NCI-H2227 (cell line): Measurements from ENCODE around the gene ACP5.
"Not testable (repeated sequence)": the region's sequence is repeated elsewhere in the genome, so short reads cannot be mapped to it uniquely, and the experiment has no call there.

ENCODE experiments used
- DNase-seq: peaks from one replicate; lab custom pipeline; 2025; ENCODE audit not compliant: unreplicated experiment; lab: John Stamatoyannopoulos, UW

Gene ACP5

DNA sequence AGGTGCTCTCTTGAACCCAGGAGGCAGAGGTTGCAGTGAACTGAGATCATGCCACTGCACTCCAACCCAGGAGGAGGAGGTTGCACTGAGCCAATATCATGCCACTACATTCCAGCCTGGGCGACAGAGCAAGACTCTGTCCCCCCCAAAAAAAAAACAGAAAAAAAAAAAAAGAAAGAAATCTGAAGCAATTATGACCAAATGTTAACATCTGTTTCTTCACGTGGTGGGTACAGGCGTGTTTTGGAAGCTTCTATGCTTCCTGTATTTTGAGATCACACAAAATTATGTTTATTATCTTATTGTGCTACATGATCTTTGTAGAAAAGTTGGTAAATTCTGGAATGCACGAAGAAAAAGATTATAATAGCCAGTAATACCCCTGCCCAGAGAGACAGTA lies 2.7 kb upstream of the ACP5 start:
- DNase-seq, result no peak

DNA sequence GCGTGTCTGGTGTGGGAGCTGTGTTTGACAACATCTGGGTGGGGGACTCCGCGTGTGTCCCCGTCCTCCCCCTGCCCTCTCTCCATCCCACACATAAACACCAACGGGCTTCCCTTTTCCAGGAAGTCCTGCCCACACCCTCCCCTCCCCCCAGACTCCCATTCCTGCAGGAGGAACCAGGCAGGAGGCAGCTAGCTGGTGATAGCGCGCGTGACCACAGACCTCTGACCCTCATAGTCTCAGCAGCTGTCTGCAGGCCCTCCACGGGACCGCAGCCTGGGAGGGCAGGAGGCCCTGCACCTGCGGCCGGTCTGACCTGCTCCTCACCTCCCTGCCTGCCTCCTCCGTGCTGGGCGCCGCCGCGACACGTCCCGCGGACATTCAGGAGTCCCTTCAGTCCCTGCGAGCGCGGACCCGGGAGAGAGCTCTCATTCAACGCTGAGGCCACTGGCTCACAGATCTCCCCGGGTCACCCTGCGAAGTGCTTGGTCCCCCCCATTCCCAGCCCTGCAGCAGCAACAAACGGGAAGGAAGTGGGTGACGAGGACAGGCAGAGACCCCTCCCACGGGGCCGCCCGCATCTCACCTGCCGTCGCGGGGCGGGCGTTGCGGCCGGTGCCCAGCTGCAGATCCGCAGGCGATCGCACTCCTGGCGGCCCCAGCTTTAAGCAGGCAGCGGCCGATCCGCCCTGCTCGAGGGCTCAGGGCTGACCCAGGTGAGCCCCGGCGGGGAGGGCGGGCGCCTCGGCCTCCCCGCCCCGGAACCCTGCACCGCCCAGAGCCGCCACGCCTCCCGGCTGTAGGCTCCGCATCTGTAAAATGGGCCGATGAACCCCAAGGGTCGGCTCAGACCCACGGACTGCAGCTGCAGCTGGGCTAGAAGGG lies 1.1 kb upstream of the ACP5 start:
- peak; percentile 5 for DNase-seq

DNA sequence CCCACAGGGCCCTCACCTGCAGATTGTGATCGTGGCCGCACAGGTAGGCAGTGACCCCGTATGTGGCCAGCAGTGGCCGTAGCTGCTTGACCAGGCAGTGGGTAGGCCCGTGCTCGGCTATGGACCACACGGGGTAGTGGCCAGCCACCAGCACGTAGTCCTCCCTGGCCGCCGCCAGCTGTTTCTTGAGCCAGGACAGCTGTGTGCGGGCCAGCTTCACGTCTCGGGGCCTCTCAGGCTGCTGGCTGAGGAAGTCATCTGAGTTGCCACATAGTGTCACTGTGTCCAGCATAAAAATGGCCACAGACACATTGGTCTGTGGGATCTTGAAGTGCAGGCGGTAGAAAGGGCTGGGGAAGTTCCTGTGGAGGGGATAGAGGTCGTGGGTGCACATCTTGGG lies 1.2 kb downstream of the ACP5 start:
- DNase-seq, result no peak

DNA sequence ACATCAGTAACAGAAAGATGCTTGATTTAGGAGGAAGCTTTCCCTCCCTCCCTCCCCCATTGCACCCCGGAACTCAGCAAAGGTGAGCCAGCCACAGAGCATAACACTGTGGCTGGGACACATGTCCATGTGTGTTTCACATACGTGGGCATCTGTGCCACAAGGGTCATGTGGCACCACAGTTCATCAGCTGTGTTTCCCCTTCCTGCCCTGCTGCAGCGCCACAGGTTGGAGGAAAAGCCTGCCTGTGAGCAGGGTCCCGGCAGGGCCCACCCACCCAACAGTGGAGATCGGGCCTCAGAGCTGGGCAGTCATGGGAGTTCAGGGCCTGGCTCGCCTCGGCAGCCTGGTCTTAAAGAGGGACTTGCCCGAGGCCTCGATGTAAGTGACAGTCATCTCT lies 2.8 kb downstream of the ACP5 start:
- no peak for DNase-seq

DNA sequence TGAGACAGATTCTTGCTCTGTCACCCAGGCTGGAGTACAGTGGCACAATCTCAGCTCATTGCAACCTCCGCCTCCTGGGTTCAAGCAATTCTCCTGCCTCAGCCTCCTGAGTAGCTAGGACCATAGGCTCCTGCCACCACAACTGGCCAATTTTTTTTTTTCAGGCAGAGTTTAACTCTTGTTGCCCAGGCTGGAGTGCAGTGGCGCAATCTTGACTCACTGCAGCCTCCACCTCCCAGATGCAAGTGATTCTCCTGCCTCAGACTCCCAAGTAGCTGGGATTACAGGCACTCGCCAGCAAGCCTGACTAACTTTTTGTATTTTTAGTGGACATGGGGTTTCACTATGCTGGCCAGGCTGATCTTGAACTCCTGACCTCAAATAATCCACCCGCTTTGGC lies 3.7 kb downstream of the ACP5 start:
- not testable (repeated sequence) for DNase-seq

DNA sequence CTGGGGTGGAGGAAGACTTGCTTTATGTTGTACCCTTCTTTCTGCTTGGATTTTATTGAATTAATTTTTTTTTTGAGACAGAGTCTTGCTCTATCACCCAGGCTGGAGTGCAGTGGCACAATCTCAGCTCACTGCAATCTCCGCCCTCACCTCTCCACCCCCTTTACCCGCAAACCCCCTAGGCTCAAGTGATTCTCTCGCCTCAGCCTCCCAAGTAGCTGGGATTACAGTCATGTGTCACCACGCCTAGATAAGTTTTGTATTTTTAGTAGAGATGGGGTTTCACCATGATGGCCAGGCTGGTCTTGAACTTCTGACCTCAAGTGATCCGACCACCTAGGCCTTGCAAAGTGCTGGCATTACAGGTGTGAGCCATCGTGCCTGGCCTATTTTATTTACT lies 4.1 kb downstream of the ACP5 start:
- not testable (repeated sequence) for DNase-seq

DNA sequence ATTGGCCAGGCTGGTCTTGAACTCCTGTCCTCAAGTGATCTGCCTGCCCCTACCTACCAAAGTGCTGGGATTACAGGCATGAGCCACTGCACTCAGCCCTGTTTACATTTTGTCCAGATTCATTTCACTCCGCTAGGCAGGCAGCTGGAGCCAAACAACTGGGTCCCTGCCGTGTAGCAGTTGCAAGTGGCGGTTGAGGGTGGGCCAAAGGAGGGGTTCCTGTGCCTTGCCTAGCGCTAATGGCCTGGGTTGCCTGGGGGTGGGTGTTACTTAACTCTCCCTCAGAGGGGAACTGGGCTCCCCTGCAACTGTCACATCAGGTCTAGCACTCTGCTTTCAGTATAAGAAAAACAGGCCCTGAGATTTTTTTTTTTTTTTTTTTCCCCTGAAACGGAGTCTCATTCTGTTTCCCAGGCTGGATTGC lies 7.4 kb downstream of the ACP5 start:
- peak; percentile 32 for DNase-seq

DNA sequence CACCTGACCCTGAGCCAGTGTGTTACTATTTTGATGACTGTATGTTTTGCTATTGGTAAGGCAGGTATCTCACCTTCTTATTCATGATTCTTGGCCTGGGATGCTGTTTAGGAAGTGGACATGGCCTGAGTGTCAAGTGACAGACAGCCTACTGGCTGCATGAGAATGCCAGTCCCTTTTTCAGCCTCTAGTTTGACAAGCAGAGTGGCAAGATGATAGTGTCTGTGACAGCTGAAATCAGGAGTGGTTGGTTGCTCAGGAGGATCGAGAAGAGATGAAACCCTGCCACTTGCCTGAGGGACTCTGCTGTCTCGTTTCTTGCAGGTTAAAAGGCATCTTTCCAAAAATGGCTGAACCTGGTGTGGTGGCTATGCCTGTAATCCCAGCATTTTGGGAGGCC lies 11.3 kb downstream of the ACP5 start:
- no peak for DNase-seq

DNA sequence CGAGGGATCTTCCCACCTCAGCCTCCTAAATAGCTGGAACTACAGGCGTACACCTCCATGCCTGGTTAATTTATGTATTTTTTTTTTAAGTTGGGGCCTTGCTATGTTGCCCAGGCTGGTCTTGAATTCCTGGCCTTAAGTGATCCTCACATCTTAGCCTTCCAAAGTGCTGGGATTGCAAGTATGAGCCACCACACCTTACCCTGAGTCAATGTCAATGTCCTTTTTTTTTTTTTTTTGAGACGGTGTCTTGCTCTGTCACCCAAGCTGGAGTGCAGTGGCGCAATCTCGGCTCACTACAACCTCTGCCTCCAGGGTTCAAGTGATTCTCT lies 11.8 kb downstream of the ACP5 start:
- DNase-seq, result not testable (repeated sequence)

DNA sequence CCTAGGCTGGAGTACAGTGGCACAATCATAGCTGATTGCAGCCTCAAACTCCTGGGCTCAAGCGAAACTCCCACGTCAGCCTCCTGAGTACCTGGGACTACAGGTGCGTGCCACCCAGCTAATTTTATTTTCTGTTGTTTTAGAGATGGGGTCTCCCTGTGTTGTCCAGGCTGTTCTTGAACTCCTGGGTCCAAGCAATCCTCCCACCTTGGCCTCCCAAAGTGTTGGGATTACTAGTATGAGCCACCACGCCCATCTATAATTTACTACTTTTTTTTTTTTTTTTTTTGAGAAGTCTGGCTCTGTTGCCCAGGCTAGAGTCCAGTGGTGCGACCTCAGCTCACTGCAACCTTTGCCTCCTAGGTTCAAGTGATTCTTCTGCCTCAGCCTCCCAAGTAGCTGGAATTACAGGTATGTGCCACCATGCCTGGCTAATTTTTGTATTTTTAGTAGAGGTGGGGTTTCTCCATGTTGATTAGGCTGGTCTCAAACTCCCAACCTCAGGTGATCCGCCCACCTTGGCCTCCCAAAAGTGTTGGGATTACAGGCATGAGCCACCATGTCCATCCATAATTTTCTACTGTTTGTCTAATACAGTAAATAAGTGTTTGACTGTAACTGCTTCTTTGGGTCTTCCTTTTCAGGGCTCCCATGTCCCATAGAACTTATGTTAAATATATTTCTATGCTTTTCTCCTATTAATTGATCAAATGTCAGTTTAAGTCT lies 13.2 kb downstream of the ACP5 start:
- DNase-seq, result not testable (repeated sequence)

DNA sequence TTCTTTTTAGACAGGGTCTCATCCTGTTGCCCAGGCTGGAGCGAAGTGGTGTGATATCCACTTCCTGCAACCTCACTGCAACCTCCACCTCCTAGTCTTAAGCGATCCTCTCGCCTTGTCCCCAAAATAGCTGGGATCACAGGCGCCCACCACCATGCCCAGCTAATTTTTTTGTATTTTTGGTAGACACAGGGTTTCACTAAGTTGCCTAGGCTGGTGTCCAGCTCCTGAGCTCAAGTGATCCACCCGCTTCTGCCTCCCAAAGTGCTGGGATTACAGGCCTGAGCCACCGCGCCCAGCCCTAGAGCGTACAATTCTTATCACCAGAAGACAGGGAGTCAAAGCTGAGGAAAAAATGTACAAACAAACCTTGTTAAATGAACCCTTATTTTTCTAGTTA lies 13.9 kb downstream of the ACP5 start:
- DNase-seq, result no peak

DNA sequence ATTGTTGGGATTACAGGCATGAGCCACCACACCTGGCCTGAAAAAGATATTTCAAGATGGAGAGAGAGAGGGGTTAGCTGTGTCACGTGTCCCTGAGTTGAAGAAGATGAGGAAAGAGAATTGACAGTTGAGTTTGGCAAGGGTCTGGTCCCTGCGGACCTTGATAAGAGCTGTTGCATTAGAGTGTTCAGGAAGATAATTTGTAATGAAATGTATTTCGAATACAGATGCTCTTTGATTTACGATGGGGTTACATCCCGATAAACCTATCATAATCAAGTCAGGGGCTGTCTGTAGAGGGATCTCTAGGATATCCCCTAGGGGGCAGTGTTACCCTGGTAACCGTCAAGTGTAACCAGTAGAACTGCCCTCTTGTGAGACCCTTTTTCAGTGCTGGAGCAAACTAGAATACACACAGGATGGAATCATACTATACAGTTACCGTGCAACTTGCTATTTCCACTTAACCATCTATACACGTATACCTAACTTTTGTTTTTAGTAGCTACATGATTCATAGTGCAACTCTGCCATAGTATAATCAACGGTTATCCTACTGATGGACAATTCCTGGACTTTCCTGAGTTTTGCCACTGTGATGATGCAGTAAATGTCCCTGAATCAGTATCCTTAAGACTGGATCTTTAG lies 16.9 kb downstream of the ACP5 start:
- peak; percentile 79 for DNase-seq

DNA sequence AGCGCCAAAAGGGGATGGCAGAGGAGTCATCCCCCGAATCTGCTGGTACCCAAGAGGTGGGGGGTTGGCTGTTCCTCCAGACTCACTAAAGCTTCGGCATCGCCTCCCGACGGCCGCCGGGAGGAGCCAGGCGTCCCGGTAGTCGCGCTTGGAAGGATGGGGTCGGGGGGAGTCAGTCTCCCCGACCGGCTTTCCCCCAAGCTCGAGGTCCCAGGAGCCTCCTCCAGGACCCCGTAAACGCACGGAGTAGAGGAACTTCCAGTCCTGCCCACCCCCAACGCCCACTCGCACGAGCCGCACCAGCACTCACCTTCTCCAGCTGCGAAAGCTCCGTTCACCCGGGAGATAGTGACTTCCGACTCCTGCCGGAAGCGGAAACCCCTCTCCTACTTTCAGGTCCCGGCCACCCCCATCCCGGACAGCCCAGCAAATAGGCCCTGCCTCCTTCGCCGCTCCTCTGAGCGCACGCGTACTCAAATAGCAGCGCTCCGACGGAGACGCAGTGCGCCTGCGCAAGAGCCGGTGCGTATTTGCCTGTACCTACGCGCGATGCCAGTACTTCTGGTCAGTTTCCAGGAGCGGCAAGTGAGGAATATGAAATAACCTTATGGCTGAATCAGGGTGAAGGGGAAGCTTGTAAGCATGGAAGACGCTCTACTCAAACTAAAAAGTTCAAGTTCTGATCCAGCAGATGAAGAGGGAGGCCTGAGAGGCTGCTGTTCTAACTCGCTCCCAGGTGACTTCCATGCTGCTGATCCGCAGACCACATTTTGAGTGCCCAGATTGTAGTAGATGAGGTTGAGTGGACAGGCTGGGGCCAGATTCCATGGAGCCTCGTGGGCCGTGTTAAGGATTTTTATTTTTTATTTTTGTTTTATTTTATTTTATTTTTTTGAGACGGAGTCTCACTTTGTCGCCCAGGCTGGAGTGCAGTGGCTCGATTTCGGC lies 18.3 kb downstream of the ACP5 start, which contains the start of gene ELOF1:
TSS of gene ELOF1 (minus strand) at position 350 of the 948 bp plus-strand sequence. CDS start 4,883 bp downstream, outside the sequence.
- DNase-seq, result peak; percentile 96

DNA sequence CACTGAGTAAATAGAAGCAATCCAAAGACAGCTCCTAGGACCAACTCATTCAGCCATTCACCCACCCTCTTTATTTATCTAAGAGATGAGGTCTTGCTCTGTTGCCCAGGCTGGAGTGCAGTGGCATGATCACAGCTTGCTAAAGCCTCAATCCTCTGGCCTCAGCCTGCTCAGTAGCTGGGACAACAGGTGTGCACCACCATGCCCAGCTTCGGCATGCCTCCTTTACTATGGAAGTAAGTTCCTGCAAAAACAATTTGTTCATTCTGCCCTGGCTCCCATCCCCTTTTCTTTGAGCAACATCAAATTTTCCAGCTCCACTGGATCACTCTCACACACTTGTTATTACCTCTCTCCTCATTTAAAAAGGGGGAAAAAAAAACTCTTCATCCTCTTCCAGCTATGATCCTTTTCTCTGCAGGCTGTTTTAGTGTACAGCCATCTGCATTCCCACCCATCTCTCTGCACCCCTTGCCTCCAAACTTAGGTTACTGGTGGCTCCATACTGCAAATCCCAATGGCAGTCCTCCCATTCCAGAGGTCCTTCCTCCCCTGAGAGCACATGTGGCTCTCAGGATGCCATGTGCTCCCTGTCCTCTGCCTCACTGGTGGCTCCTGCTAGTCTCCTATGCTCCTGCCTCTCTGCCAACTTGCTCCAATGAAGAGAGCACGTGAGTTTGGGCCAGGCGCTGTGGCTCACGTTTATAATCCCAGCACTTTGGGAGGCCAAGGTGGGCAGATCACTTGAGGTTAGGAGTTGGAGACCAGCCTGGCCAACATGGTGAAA lies 20.6 kb downstream of the ACP5 start:
- DNase-seq, result no peak

DNA sequence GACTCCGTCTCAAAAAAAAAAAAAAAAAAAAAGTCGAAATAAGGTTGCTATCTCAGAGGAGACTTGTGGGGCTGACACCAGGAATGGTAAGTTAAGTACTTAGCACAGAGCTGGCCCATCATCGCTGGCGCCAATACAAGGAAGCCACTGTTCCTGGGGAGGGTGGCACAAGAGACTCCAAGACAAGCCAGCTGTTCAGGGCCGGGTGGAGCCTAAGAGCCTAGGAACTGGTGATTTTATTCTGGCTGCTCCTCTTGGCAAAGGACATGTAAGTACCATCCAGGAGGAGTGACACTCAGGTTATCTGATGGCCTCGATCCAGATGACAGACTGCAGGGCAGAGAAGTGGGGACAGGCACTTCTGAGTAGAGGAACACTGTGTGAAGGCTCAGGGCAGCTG lies 22.2 kb downstream of the ACP5 start:
- DNase-seq, result no peak

DNA sequence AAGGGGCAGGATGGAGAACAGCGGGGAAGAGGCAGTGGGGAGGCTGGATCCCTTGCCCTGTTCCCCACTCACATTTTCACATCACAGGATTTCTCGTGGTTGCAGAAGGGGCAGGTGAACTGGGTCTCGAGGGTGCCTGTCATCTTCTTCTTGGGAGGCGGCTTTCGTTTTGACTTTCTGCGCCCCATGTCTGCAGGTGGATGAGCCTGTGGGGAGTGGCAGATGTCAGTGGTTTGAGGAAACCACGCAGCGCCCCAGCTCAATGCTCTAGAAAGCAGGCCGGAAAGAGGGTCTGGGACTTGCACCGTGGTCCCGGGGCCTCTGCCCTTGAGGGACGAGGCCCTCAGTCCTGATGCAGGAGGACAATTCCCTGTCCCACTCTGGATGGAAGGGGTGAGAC lies 23.3 kb downstream of the ACP5 start:
- DNase-seq, result no peak

DNA sequence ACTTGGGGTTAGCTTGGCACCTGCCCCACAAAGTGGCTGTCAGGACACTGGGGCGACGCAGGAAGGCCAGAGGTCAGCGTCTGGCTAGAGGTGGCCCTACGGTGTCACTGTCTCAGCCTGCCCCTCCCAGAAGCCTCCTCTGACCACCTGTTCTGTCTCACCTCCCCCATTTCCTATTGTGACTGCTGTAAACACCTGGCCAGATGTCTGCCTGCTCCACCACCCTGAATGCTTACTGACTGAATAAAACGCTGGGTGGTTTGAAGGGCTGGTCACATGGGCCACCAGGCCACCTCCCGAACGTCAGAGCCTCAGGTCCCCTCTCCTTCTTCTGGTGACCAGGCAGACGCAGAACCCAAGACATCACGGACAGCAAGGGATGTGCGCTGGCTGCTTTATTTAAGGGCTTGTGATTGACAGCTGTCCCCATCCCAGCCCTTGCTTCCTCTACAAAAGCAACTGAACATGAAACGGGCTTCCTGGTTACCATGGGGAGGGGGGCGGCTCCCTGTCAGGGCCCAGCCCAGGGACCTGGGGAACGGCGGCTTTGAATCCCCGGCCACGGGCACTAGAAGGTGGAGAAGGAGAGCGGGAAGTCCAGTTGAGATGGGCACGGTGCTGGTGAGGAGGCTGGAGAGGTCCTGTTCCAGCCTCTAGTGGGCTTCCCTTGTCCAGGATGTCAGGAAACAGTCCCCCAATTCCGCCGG lies 24.6 kb downstream of the ACP5 start:
- no peak for DNase-seq

DNA sequence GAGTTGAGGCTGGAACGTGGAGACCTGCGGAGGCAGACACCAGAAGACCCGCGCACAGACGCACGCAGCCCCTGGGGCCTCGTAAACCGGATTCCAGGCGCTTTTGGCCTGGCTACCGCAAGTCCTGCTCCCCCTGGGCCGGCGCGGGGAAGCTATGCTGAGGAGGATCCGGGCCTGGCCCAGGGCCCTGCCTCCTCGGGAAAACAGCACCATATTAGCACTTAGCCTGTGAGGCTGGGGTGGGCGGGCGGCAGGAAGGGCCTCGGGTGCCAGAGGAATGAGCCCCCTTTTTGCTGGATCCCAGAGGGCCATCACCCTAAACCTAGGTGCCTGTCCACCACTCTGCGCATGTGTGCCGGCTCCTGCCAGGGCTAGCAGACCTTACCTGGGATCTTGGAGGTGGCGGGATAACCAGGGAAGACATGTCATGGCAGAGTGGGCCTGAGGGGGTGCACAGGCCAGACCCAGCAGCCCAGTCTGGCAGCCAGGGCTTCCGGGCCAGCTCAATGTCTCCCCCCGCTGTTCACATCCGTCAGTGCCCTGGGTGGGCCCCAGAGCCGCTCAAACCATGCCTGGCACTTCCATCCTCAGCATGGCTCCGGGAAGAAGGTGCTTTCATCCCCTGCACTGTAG lies 25.7 kb downstream of the ACP5 start:
- DNase-seq, result no peak

DNA sequence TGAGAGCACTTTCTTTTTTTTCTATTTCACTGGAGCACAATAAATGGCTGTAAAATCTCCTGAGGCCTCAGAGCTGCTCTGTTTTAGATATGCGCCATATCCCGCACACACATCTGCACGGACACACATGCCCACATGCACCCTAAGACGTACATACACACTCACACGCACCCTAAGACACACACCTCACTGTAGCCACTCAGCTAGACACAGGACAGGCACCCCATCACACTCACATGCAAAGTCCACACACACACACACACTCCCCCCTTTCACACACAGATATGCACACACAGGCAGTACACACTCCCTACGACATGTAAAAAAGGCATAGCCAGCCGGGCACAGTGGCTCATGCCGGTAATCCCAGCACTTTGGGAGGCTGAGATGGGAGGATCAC lies 27.2 kb downstream of the ACP5 start:
- no peak for DNase-seq
